Activated CD4-positive, alpha-beta T cell treated with anti-CD3 and anti-CD28 coated beads, Interleukin-2, amount 10 ng/mL, durations not matched to agents 7 days and 5 days (primary cell): Measurements from ENCODE around the gene CEP63. TPM values are rescaled to one million over a fixed set of nuclear protein-coding genes. Genes with fewer than 3 reads are reported as not detected.

Experiments used
- CTCF ChIA-PET: fragments of 350-600 bp; sonication (Branson Sonifier 250); formaldehyde crosslinking; loops from one replicate; lab custom pipeline; 2021; ENCODE audit warnings: antibody characterized with exemption; lab: Charles Lee
- POLR2A ChIA-PET: fragments of 350-600 bp; sonication (Branson Sonifier 250); formaldehyde crosslinking; loops from one replicate; lab custom pipeline; 2021; ENCODE audit warnings: antibody characterized with exemption; lab: Charles Lee
- DNase-seq: peaks from one replicate; pipeline ENCODE4 v3.0.0-alpha.2; 2020
- H3K27ac Mint-ChIP-seq: one replicate; pipeline ENCODE4 v1.8.0; 2021; ENCODE audit warnings: mild to moderate bottlenecking, moderate library complexity, mixed read lengths
- H3K27me3 Mint-ChIP-seq: one replicate; pipeline ENCODE4 v1.8.0; 2021; ENCODE audit warnings: mixed read lengths
- H3K36me3 Mint-ChIP-seq: one replicate; pipeline ENCODE4 v1.8.0; 2021; ENCODE audit warnings: low read depth, mixed read lengths
- H3K4me1 Mint-ChIP-seq: one replicate; pipeline ENCODE4 v1.8.0; 2021; ENCODE audit warnings: mixed read lengths
- H3K4me3 Mint-ChIP-seq: one replicate; pipeline ENCODE4 v1.8.0; 2021; ENCODE audit warnings: mild to moderate bottlenecking, moderate library complexity, mixed read lengths
- H3K9me3 Mint-ChIP-seq: one replicate; pipeline ENCODE4 v1.8.0; 2021; ENCODE audit warnings: mixed read lengths
- total RNA-seq, 2 experiments: library from RNA; stranded (reverse); gene quantifications; one replicate each; pipeline ENCODE4 v1.2.3, GENCODE V29; 2021

The CEP63 gene
- total RNA-seq, 2 experiments from 2014 or later, result 25.4 to 26.6 TPM

DNA sequence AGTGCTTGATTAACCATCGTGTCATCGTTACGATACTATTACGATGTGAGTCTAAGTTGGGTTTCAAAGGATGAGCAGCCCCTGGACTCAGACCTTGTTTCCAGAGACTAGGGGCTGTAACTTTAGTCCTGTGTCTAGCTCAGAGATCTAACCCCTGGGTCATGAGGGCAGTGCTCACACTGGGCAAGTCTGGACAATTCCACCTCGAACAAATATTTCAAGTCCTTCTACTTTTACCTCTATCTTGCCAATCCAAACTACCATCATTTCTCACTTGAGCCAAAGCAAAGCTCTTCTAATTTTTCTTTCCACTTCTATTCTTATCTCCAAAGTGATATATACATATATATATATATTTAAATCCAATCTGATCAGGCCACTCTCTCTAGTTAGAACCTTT is 10.9 kb upstream of the CEP63 start:
- DNase-seq, result no peak
- no peak overlapping the region for H3K4me3 Mint-ChIP-seq
- ChIA-PET CTCF (interaction anchor here (1.0 kb wide), 1 partner anchor 9 kb away, joined by 3 read pairs; no protein-coding TSS in a partner anchor), POLR2A (no interaction called here)
- H3K4me1 Mint-ChIP-seq, result no peaks in the 10 kb centered on the region
- peaks cover 23% of the 10 kb centered on the region for H3K36me3 Mint-ChIP-seq
- no peak overlapping the region for H3K27ac Mint-ChIP-seq
- H3K27me3 Mint-ChIP-seq, result no peaks in the 10 kb centered on the region
- no peaks in the 10 kb centered on the region for H3K9me3 Mint-ChIP-seq

- H3K4me1 Mint-ChIP-seq, result no peaks in the 10 kb centered on the region
- H3K36me3 Mint-ChIP-seq, result peaks cover 28% of the 10 kb centered on the region
- H3K4me3 Mint-ChIP-seq, result no peak overlapping the region
- no peaks in the 10 kb centered on the region for H3K27me3 Mint-ChIP-seq
- no peaks in the 10 kb centered on the region for H3K9me3 Mint-ChIP-seq
- POLR2A ChIA-PET, result no interaction called here
- DNase-seq, result no peak
- no peak overlapping the region for H3K27ac Mint-ChIP-seq
- CTCF ChIA-PET, result interaction anchor here (1.0 kb wide), 1 partner anchor 9 kb away, joined by 3 read pairs; no protein-coding TSS in a partner anchor
Observed at GRCh38 chr3:134476306-134476705, 9.6 kb upstream of the CEP63 start.

DNA sequence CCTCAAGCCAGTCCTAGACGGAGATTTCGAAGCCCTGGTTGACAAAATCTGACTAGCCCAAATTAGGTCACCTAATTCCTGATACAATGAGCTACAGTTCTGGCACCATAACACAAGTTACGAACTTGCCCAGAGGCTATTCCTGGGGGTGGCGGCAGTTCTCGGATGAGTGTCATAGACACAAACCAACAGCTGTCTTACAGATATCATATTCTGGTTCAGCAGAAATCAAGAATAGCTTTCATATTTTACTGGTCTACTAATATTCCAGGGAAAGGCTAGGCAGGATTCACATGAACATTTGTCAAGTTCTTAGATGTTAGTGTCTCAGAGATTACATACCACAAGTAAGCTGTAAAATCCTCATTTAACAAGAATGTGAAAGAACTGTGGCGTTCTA is 8.9 kb upstream of the CEP63 start:
- Mint-ChIP-seq H3K9me3 (no peaks in the 10 kb centered on the region), H3K36me3 (peaks cover 32% of the 10 kb centered on the region), H3K27ac (no peak overlapping the region), H3K4me1 (no peaks in the 10 kb centered on the region), H3K4me3 (no peak overlapping the region), H3K27me3 (no peaks in the 10 kb centered on the region)
- ChIA-PET CTCF (interaction anchor here (1.0 to 1.3 kb wide), 3 partner anchors 8 to 170 kb away, joined by 3 read pairs; no protein-coding TSS in a partner anchor), POLR2A (no interaction called here)
- no peak for DNase-seq

GRCh38 chr3:134477938-134478337 is 7.9 kb upstream of the CEP63 start:
- H3K4me1 Mint-ChIP-seq, result peaks cover 6% of the 10 kb centered on the region
- no peaks in the 10 kb centered on the region for H3K27me3 Mint-ChIP-seq
- peaks cover 38% of the 10 kb centered on the region for H3K36me3 Mint-ChIP-seq
- no peak for DNase-seq
- H3K9me3 Mint-ChIP-seq, result no peaks in the 10 kb centered on the region
- POLR2A ChIA-PET, result no interaction called here
- H3K27ac Mint-ChIP-seq, result no peak overlapping the region
- CTCF ChIA-PET, result interaction anchor here (1.3 to 1.7 kb wide), 2 partner anchors 8 to 178 kb away, joined by 3 to 4 read pairs; no protein-coding TSS in a partner anchor
- no peak overlapping the region for H3K4me3 Mint-ChIP-seq

DNA sequence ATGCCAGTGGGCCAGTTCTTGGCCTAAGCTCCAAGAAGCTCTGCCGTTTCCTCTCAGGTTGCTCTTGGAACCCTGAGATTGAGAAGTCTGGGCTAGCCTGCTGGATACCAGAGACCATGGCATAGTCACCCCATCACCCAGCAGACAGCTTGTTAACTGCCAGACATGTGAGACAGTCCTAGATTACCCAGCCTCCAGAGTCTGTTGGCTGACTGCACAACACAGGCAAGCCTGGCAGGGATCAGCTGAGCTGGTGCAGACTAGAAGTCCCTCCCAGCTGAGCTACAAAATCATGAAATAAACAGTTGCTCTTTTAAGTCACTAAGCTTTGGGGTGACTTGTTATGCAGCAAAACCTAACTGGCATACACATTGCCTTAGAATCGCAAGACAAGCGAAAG is 5.3 kb upstream of the CEP63 start:
- H3K4me3 Mint-ChIP-seq, result no peak overlapping the region
- no peaks in the 10 kb centered on the region for H3K27me3 Mint-ChIP-seq
- H3K4me1 Mint-ChIP-seq, result peaks cover 26% of the 10 kb centered on the region
- DNase-seq, result no peak
- no peak overlapping the region for H3K27ac Mint-ChIP-seq
- H3K9me3 Mint-ChIP-seq, result no peaks in the 10 kb centered on the region
- H3K36me3 Mint-ChIP-seq, result peaks cover 55% of the 10 kb centered on the region
- ChIA-PET CTCF (interaction anchor here (0.9 kb wide), 1 partner anchor 268 kb away, joined by 4 read pairs; no protein-coding TSS in a partner anchor), POLR2A (no interaction called here)

- Mint-ChIP-seq H3K36me3 (peaks cover 55% of the 10 kb centered on the region), H3K9me3 (no peaks in the 10 kb centered on the region), H3K27me3 (no peaks in the 10 kb centered on the region), H3K4me1 (peaks cover 26% of the 10 kb centered on the region), H3K27ac (no peak overlapping the region), H3K4me3 (no peak overlapping the region)
- CTCF ChIA-PET, result interaction anchor here (2.9 kb wide), 1 partner anchor 8 kb away, joined by 10 read pairs; no protein-coding TSS in a partner anchor
- no peak for DNase-seq
- POLR2A ChIA-PET, result no interaction called here
Observed at GRCh38 chr3:134481166-134481565, 4.7 kb upstream of the CEP63 start.

GRCh38 chr3:134482622-134483021 is 3.2 kb upstream of the CEP63 start:
- no peak for DNase-seq
- H3K9me3 Mint-ChIP-seq, result no peaks in the 10 kb centered on the region
- H3K27ac Mint-ChIP-seq, result no peak overlapping the region
- peaks cover 44% of the 10 kb centered on the region for H3K36me3 Mint-ChIP-seq
- H3K27me3 Mint-ChIP-seq, result no peaks in the 10 kb centered on the region
- peaks cover 35% of the 10 kb centered on the region for H3K4me1 Mint-ChIP-seq
- no peak overlapping the region for H3K4me3 Mint-ChIP-seq
- POLR2A ChIA-PET, result no interaction called here
- CTCF ChIA-PET, result interaction anchor here (0.9 to 2.9 kb wide), 4 partner anchors 9 to 290 kb away, joined by 3 to 10 read pairs (median 4); no protein-coding TSS in a partner anchor

- POLR2A ChIA-PET, result no interaction called here
- CTCF ChIA-PET, result interaction anchor here (0.9 to 2.9 kb wide), 7 partner anchors 8 to 290 kb away, joined by 3 to 10 read pairs (median 3); no protein-coding TSS in a partner anchor
- Mint-ChIP-seq H3K27me3 (no peaks in the 10 kb centered on the region), H3K9me3 (no peaks in the 10 kb centered on the region), H3K4me3 (peak overlapping the region; percentile 96), H3K4me1 (peaks cover 42% of the 10 kb centered on the region), H3K36me3 (peaks cover 41% of the 10 kb centered on the region), H3K27ac (peak overlapping the region; percentile 67)
- DNase-seq, result no peak
Observed at GRCh38 chr3:134483195-134483900, 2.5 kb upstream of the CEP63 start.

GRCh38 chr3:134485075-134485717 is 661 bp upstream of the CEP63 start:
- ChIA-PET CTCF (interaction anchor here (0.7 to 1.7 kb wide), 3 partner anchors 8 to 19 kb away, joined by 3 to 7 read pairs (median 5); no protein-coding TSS in a partner anchor), POLR2A (interaction anchor here (1.2 kb wide), 1 partner anchor 235 kb away, joined by 3 read pairs; the partner anchor contains the start of gene RYK)
- no peak for DNase-seq
- Mint-ChIP-seq H3K4me1 (peaks cover 47% of the 10 kb centered on the region), H3K36me3 (peaks cover 35% of the 10 kb centered on the region), H3K27ac (peak overlapping the region; percentile 99), H3K9me3 (no peaks in the 10 kb centered on the region), H3K27me3 (no peaks in the 10 kb centered on the region), H3K4me3 (peak overlapping the region; percentile 96)

GRCh38 chr3:134486577-134487041 is 752 bp downstream of the CEP63 start:
- H3K27me3 Mint-ChIP-seq, result no peaks in the 10 kb centered on the region
- peaks cover 47% of the 10 kb centered on the region for H3K4me1 Mint-ChIP-seq
- H3K4me3 Mint-ChIP-seq, result peak overlapping the region; percentile 96
- ChIA-PET POLR2A (no interaction called here), CTCF (interaction anchor here (0.6 to 1.7 kb wide), 3 partner anchors 9 to 819 kb away, joined by 3 to 7 read pairs (median 3); no protein-coding TSS in a partner anchor)
- peak overlapping the region; percentile 99 for H3K27ac Mint-ChIP-seq
- peak; percentile 33 for DNase-seq
- no peaks in the 10 kb centered on the region for H3K9me3 Mint-ChIP-seq
- H3K36me3 Mint-ChIP-seq, result peaks cover 29% of the 10 kb centered on the region

- ChIA-PET POLR2A (no interaction called here), CTCF (interaction anchor here (0.5 to 1.0 kb wide), 2 partner anchors 45 to 845 kb away, joined by 4 read pairs; no protein-coding TSS in a partner anchor)
- Mint-ChIP-seq H3K9me3 (no peaks in the 10 kb centered on the region), H3K4me1 (peaks cover 46% of the 10 kb centered on the region), H3K27ac (peak overlapping the region; percentile 99), H3K36me3 (peaks cover 25% of the 10 kb centered on the region), H3K27me3 (no peaks in the 10 kb centered on the region), H3K4me3 (peak overlapping the region; percentile 96)
- no peak for DNase-seq
Observed at GRCh38 chr3:134487406-134487805, 1.5 kb downstream of the CEP63 start.

GRCh38 chr3:134494495-134494894 is 8.6 kb downstream of the CEP63 start:
- no peak for DNase-seq
- Mint-ChIP-seq H3K4me3 (no peak overlapping the region), H3K27me3 (no peaks in the 10 kb centered on the region), H3K4me1 (peaks cover 28% of the 10 kb centered on the region), H3K9me3 (no peaks in the 10 kb centered on the region), H3K27ac (no peak overlapping the region), H3K36me3 (peaks cover 42% of the 10 kb centered on the region)
- CTCF ChIA-PET, result no interaction called here
- POLR2A ChIA-PET, result no interaction called here
